Measurements from ENCODE around the gene RNH1.

DNA sequence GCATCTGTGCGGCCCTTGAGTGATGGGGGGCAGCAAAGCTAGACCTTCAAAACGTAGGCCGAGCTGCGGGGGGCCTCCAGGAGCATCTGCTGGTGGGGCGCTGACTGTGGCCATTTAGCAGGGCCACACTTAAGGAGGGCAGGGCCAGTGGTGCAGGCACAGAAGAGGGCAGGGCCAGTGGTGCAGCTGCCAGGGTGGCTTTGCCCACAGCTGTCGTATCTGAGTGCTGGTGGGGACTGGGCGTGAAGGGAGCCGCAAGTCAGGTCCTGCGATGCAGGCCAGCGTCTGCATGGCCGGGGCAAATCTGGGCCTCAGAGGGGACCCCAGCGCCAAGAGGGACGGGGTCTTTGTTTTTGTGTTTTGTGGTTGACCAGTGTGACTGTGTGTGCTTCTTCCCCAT is 27.7 kb downstream of the RNH1 start:
- TF ChIP-seq POLR2A (IDR thresholded peaks at IDR 0.05; ENCODE audit: low read depth, low read length), result no peak
- TF ChIP-seq, protein P1, sequence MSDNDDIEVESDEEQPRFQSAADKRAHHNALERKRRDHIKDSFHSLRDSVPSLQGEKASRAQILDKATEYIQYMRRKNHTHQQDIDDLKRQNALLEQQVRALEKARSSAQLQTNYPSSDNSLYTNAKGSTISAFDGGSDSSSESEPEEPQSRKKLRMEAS (IDR thresholded peaks at IDR 0.05; ENCODE audit: low read depth, low read length), result no peak
- TF ChIP-seq, protein P2, sequence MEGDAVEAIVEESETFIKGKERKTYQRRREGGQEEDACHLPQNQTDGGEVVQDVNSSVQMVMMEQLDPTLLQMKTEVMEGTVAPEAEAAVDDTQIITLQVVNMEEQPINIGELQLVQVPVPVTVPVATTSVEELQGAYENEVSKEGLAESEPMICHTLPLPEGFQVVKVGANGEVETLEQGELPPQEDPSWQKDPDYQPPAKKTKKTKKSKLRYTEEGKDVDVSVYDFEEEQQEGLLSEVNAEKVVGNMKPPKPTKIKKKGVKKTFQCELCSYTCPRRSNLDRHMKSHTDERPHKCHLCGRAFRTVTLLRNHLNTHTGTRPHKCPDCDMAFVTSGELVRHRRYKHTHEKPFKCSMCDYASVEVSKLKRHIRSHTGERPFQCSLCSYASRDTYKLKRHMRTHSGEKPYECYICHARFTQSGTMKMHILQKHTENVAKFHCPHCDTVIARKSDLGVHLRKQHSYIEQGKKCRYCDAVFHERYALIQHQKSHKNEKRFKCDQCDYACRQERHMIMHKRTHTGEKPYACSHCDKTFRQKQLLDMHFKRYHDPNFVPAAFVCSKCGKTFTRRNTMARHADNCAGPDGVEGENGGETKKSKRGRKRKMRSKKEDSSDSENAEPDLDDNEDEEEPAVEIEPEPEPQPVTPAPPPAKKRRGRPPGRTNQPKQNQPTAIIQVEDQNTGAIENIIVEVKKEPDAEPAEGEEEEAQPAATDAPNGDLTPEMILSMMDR (IDR thresholded peaks at IDR 0.05 in 2 of 3, conservative IDR thresholded peaks at IDR 0.05 in 1 of 3; ENCODE audit: control insufficient read depth in 2 of 3, extremely low read depth in 1 of 3, insufficient read depth in 1 of 3, low read depth in 3 of 3, low read length in 3 of 3), result no peak
- TF ChIP-seq SMC3 (IDR thresholded peaks at IDR 0.05; ENCODE audit: borderline replicate concordance, low read length), result no peak
- TF ChIP-seq, protein P3, sequence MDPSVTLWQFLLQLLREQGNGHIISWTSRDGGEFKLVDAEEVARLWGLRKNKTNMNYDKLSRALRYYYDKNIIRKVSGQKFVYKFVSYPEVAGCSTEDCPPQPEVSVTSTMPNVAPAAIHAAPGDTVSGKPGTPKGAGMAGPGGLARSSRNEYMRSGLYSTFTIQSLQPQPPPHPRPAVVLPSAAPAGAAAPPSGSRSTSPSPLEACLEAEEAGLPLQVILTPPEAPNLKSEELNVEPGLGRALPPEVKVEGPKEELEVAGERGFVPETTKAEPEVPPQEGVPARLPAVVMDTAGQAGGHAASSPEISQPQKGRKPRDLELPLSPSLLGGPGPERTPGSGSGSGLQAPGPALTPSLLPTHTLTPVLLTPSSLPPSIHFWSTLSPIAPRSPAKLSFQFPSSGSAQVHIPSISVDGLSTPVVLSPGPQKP (IDR thresholded peaks at IDR 0.05; ENCODE audit: low read depth, low read length), result no peak
